Stimulated activated CD8-positive, alpha-beta memory T cell treated with anti-CD3 and anti-CD28 coated beads, Interleukin-7, amount 100 ng/mL, for 48 hours (primary cell): Measurements from ENCODE around the gene OR56A1.
"Not testable (repeated sequence)": the region's sequence is repeated elsewhere in the genome, so short reads cannot be mapped to it uniquely, and the experiment has no call there.

Experiments used
- DNase-seq, 2 donors: peaks; one replicate each; pipeline ENCODE4 v3.0.0-alpha.2; 2020; ENCODE audit warnings: low read depth in 1 of 2; ENCODE audit errors: extremely low read depth in 1 of 2

Gene OR56A1, protein sequence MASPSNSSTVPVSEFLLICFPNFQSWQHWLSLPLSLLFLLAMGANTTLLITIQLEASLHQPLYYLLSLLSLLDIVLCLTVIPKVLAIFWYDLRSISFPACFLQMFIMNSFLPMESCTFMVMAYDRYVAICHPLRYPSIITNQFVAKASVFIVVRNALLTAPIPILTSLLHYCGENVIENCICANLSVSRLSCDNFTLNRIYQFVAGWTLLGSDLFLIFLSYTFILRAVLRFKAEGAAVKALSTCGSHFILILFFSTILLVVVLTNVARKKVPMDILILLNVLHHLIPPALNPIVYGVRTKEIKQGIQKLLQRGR

GRCh38 chr11:6030708-6031405 lies at the start of gene OR56A1:
Gene OR56A1, minus strand, starts transcription at chr11:6030758. Its CDS starts 3,066 bp downstream, at chr11:6027692.
- DNase-seq: no peak

- DNase-seq: no peak
Measured at GRCh38 chr11:6079463-6079862, 48.9 kb upstream of the OR56A1 start.

- no peak for DNase-seq
Measured at GRCh38 chr11:6077723-6078122, 47.2 kb upstream of the OR56A1 start.

- not testable (repeated sequence) for DNase-seq
Measured at GRCh38 chr11:6076443-6076842, 45.9 kb upstream of the OR56A1 start.

DNA sequence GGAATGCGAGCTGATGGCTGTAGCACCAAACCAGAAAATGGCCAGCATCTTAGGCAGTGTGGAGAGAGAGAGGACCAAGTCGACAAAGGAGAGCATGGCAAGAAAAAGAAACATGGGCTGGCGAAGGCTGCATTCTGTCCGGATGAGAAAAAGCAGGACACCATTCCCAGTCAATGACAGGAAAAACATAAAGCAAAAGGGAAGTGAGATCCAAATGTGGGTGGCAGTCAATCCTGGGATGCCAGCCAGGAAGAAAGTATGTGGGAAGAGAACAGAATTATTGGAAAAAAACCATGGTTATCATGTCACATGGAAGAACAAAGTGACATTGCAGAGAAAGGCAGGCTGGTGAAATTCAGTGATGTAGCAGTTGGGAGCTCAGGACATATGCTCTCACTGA lies 36.9 kb upstream of the OR56A1 start:
- DNase-seq: no peak

- no peak for DNase-seq
Measured at GRCh38 chr11:6062691-6063358, 32.3 kb upstream of the OR56A1 start.

GRCh38 chr11:6061475-6061874 lies 30.9 kb upstream of the OR56A1 start:
- no peak for DNase-seq

- DNase-seq: no peak
Measured at GRCh38 chr11:6057452-6057851, 26.9 kb upstream of the OR56A1 start.

DNA sequence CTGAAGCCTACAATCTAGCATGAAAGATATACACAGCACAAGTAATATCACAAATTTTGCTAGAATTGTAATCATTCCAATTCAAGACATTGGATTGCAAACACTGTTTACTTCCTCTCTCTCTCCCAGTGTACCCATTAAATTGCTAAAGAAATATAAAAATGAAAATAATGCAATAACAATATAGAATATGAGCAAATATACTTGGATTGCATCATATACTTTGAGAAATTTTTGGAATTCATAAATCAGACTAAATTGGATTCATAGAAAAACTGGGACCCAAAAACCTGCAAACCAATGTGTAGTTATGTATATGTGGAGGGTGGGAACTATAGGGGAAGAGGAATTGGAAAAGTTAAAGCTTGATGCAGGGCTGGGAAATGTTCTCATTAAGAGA lies 25.0 kb upstream of the OR56A1 start:
- no peak for DNase-seq

DNA sequence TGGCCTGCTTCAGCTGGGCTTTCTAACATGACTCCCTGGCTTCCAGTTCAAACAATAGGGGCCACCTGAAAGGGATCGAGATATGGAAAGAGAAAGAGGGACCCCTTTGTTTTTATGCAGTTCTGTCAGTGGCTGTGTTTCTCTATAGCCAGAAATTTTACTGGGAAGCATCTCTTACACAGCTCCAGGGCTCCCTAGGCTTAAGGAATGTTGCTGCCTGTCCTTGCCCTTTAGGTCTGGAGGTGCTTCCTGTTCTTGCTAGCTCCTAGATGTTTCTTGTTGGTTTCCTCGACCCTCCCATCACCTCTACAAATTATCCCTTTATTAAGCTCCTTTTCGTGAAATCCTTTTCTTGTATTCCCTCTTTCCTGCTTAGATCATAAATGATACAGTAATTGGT lies 21.8 kb upstream of the OR56A1 start:
- no peak for DNase-seq

- DNase-seq: no peak
Measured at GRCh38 chr11:6040874-6041273, 10.3 kb upstream of the OR56A1 start.

DNA sequence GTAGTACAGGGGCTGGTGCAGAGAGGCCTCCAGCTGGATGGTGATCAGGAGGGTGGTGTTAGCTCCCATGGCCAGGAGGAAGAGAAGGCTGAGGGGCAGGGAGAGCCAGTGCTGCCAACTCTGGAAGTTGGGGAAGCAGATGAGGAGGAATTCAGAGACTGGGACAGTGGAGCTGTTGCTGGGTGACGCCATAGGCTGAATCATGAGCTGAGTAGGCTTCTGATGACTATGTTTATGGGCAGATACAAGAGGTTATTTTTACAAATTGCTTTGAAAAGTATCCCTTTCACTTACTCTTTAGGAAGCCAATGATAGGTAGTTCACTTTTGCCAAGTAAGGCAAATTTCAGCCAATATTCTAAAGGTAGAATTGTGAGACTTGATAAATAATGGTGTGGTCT lies 3.1 kb downstream of the OR56A1 start:
- no peak for DNase-seq

DNA sequence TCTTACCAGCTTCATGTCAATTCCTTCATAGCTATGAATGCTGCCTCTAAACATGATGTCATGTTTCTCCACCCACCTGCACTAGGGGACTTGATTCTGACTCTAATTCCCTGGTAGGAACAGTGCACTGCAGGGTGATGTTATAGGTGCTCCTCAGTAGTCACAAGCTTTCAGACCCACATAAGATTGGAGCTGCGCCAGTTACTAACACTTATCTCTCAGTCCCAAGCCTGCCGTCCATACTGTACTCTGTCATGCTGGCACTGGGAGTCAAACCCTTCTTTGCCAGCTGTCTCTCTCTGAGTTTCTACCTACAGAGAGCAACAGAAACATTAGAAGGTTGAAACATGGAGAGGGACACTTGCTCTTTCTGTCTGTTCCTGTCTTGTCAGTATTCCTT lies 5.5 kb downstream of the OR56A1 start:
- no peak for DNase-seq

- peak in 1 of 2 donors; percentile 3 for DNase-seq
Measured at GRCh38 chr11:6022956-6023355, 7.6 kb downstream of the OR56A1 start.

GRCh38 chr11:6013042-6013441 lies 17.5 kb downstream of the OR56A1 start:
- DNase-seq: no peak

- DNase-seq: no peak
Measured at GRCh38 chr11:6012035-6012668, 18.4 kb downstream of the OR56A1 start.

- no peak for DNase-seq
Measured at GRCh38 chr11:6006846-6007245, 23.7 kb downstream of the OR56A1 start, which contains the start of gene OR56A4. Gene OR56A4, minus strand, starts transcription at chr11:6006946. Its CDS starts 3,954 bp downstream, at chr11:6002992.

DNA sequence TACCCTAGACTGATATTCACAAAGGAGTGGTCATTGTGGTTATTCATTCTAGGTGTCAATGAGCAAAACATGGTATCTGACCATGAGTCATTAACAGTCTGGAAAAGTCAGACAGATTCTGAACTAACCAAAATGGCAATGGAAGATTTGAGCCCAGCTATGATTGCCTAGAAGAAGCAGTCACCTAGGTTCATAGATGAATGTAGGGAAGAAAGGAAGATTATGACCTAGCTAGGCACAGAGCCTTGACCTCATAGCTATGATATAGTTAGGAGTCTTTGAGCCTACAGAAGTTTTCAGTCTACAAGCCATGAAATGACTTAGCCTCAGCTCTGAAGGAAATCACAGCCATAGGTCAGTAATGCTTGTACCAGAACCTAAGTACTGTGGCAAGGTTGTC lies 24.2 kb downstream of the OR56A1 start:
- no peak for DNase-seq

DNA sequence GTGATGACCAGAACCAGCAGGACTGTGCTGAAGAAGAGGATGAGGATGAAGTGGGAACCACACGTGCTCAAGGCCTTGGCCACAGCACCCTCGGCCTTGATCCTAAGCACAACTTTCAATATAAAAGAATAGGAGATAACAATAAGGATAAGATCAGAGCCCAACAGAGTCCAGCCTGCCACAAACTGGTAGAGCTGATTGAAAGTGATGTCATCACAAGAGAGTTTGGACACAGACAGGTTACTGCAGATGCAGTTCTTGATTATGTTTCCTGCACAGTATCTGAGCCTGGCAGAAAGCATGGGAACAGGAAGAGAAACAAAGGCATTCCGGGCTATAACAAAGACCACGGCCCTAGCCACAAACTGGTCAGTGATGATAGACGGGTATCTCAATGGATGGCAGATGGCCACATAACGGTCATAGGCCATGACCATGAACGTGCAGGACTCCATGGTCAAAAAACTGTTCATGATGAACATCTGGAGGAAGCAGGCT lies 28.3 kb downstream of the OR56A1 start:
- no peak for DNase-seq

- no peak for DNase-seq
Measured at GRCh38 chr11:5994791-5995190, 35.8 kb downstream of the OR56A1 start.

DNA sequence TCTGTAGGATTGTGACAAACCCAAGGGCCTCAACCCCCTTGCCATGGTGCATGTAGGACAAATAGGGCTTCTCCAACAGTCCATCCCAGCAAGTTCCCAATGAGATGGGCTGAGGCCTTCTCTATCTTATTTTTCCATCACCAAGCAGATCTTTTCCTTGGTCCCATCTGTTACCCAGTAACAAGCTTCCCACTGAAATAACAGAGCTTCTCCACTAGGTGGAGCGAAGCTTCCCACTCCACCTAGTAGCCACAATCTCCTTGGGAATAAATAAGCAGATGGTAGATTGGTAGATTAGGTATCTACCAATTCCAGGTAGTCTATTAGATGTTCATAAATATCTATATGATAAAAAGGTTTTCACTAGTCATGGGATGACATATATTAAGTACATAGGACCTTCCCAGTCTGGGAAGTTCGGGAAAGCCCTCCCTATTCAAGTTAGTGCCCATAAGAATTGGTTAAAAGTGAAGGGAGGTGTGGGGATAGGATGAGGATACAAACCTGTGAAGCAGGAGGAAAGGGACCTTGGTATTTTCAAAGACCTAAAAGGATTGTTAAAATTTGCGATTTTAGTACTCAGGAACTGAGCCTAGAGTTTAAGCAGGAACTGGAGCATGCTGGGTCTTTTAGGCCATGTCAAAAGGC lies 37.8 kb downstream of the OR56A1 start:
- DNase-seq: no peak
